ENCODE measurements around the gene PLS1.

The PLS1 gene

GRCh38 chr3:142656575-142656974 lies 60.4 kb downstream of the PLS1 start:
- no peak for TF ChIP-seq CTCF (conservative IDR thresholded peaks at IDR 0.05; ENCODE audit: control insufficient read depth, insufficient read depth, low read depth, low read length)
- no peak overlapping the region for H3K4me3 ChIP-seq (ENCODE audit: control insufficient read depth, low read depth, low read length)
- DNase-seq (ENCODE audit: low read depth) = no peak

- no peak overlapping the region for H3K4me3 ChIP-seq (ENCODE audit: control insufficient read depth, low read depth, low read length)
- no peak for TF ChIP-seq CTCF (conservative IDR thresholded peaks at IDR 0.05; ENCODE audit: control insufficient read depth, insufficient read depth, low read depth, low read length)
Measured at GRCh38 chr3:142657033-142657432, 60.8 kb downstream of the PLS1 start.

DNA sequence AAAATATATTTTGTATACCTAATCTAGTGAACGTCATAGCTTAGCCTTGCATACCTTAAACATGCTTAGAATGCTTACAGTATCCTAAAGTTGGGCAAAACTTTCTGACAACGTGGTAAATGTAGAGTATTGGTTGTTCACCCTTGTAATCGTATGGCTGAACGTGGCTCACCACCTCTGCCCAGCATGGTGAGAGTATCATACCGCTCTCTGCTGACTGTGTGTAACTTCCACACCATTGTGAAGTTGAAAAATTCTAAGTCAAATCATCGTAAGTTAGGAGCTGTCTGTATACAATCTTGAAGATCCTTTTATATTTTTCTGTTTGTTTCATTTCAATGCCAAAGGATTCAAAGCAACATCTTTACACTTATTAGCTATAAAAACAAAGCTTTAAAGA lies 64.2 kb downstream of the PLS1 start:
- no peak overlapping the region for H3K4me3 ChIP-seq (ENCODE audit: control insufficient read depth, low read depth, low read length)
- TF ChIP-seq CTCF (conservative IDR thresholded peaks at IDR 0.05; ENCODE audit: control insufficient read depth, insufficient read depth, low read depth, low read length) = no peak
- no peak for DNase-seq (ENCODE audit: low read depth)

More at GRCh38 chr3:142657033-142657432, 60.8 kb downstream of the PLS1 start:
- no peak for DNase-seq (ENCODE audit: low read depth)

DNA sequence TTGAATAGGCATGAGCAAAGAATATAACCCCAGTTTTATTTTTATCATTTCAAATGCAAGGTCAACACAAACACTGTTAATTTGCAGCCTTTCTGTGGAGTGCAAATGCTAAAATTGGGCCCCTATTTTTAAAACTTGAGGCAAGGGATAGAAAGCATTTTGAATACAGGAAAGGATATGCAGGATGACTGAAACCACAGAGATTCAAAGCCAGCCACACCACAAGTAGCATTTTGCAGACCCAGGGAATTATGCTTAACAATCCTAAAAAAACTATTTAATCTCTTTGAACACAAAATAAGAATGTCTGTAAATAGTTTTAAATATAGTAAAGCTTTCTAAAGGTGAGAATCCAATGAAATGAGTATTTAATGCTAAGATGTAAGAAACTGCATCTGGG lies 64.7 kb downstream of the PLS1 start:
- DNase-seq (ENCODE audit: low read depth) = no peak
- no peak overlapping the region for H3K4me3 ChIP-seq (ENCODE audit: control insufficient read depth, low read depth, low read length)
- TF ChIP-seq CTCF (conservative IDR thresholded peaks at IDR 0.05; ENCODE audit: control insufficient read depth, insufficient read depth, low read depth, low read length) = no peak

- no peak overlapping the region for H3K4me3 ChIP-seq (ENCODE audit: control insufficient read depth, low read depth, low read length)
- no peak for DNase-seq (ENCODE audit: low read depth)
- no peak for TF ChIP-seq CTCF (conservative IDR thresholded peaks at IDR 0.05; ENCODE audit: control insufficient read depth, insufficient read depth, low read depth, low read length)
Measured at GRCh38 chr3:142663865-142664264, 67.7 kb downstream of the PLS1 start.

GRCh38 chr3:142664311-142664710 lies 68.1 kb downstream of the PLS1 start:
- DNase-seq (ENCODE audit: low read depth) = no peak
- no peak overlapping the region for H3K4me3 ChIP-seq (ENCODE audit: control insufficient read depth, low read depth, low read length)
- TF ChIP-seq CTCF (conservative IDR thresholded peaks at IDR 0.05; ENCODE audit: control insufficient read depth, insufficient read depth, low read depth, low read length) = no peak

- no peak overlapping the region for H3K4me3 ChIP-seq (ENCODE audit: control insufficient read depth, low read depth, low read length)
- no peak for TF ChIP-seq CTCF (conservative IDR thresholded peaks at IDR 0.05; ENCODE audit: control insufficient read depth, insufficient read depth, low read depth, low read length)
- no peak for DNase-seq (ENCODE audit: low read depth)
Measured at GRCh38 chr3:142664819-142665218, 68.6 kb downstream of the PLS1 start.
